Measurements from ENCODE around the gene ZSWIM7. TPM values are rescaled to one million over a fixed set of nuclear protein-coding genes. Genes with fewer than 3 reads are reported as not detected.
A peak's percentile ranks its signal among the peaks of the same experiment; 100 is the strongest.

Gene ZSWIM7
- total RNA-seq, 1 experiment from 2014 or later = 41.3 TPM

DNA sequence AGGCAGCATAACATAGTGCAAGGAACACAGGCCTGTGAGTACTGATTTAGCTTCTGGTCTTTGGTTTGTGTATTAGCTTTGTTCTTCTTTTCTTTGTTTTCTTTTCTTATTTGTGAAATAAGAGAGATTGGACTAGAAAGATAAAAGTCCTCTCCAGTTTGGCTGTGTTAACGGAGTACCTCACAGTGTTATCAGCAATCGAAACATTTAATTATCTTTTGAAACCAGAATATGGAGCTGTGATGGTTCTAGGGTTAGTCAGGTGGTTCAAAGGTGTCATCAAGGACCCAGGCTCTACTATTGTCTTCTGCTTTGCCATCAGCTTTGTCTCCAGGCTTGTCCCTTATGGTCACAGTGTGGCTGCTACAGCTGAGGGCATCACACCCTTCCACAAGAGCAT is 29.0 kb downstream of the ZSWIM7 start:
- no peak overlapping the region for H3K4me3 Mint-ChIP-seq
- no peaks in the 10 kb centered on the region for H3K27me3 Mint-ChIP-seq (ENCODE audit: low read depth)
- ChIA-PET CTCF (interaction anchor here (0.6 to 2.2 kb wide), 2 partner anchors 26 to 28 kb away, joined by 3 to 7 read pairs; partner anchors contain the start of gene ADORA2B), POLR2A (no interaction called here)
- no peak overlapping the region for H3K27ac Mint-ChIP-seq
- H3K4me1 Mint-ChIP-seq = peaks cover 56% of the 10 kb centered on the region
- H3K36me3 Mint-ChIP-seq = peaks cover 14% of the 10 kb centered on the region
- no peak for DNase-seq (ENCODE audit: low spot score)
- H3K9me3 Mint-ChIP-seq = no peaks in the 10 kb centered on the region
- ATAC-seq = no peak
- TF ChIP-seq, protein P1, sequence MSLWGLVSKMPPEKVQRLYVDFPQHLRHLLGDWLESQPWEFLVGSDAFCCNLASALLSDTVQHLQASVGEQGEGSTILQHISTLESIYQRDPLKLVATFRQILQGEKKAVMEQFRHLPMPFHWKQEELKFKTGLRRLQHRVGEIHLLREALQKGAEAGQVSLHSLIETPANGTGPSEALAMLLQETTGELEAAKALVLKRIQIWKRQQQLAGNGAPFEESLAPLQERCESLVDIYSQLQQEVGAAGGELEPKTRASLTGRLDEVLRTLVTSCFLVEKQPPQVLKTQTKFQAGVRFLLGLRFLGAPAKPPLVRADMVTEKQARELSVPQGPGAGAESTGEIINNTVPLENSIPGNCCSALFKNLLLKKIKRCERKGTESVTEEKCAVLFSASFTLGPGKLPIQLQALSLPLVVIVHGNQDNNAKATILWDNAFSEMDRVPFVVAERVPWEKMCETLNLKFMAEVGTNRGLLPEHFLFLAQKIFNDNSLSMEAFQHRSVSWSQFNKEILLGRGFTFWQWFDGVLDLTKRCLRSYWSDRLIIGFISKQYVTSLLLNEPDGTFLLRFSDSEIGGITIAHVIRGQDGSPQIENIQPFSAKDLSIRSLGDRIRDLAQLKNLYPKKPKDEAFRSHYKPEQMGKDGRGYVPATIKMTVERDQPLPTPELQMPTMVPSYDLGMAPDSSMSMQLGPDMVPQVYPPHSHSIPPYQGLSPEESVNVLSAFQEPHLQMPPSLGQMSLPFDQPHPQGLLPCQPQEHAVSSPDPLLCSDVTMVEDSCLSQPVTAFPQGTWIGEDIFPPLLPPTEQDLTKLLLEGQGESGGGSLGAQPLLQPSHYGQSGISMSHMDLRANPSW (CRISPR knock-in tag; conservative IDR thresholded peaks at IDR 0.05; ENCODE audit: low read depth) = no peak
- TF ChIP-seq SOX15 (CRISPR knock-in tag; IDR thresholded peaks at IDR 0.05) = no peak
- no peak for TF ChIP-seq ZNF423 (CRISPR knock-in tag; IDR thresholded peaks at IDR 0.05)

DNA sequence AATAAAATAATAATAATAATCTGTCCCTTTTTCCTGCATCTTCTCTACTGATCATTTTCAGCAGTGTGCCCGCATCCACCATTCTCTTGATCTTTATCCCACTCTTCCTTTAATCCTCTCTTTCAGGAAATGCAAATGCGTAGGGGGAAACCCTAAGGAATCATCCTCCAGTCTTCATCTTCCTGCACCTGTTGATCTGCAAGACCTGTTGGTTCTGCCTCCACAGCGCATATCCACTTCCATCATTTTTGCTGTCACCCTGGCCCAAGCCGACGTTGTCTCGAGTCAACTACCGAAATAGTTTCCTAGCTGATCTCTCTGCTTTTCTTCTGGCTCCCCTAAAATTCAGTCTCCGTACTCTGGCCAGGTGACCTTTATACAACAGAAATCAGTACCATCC is 30.0 kb downstream of the ZSWIM7 start:
- Mint-ChIP-seq H3K4me3 (no peak overlapping the region), H3K36me3 (peaks cover 5% of the 10 kb centered on the region; the same call in 1 of the 2 replicates), H3K27me3 (ENCODE audit: low read depth) (no peaks in the 10 kb centered on the region), H3K9me3 (no peaks in the 10 kb centered on the region), H3K27ac (peak overlapping the region; percentile 3; the same call in 1 of the 2 replicates), H3K4me1 (peaks cover 64% of the 10 kb centered on the region)
- ChIA-PET CTCF (no interaction called here), POLR2A (no interaction called here)
- DNase-seq (ENCODE audit: low spot score) (no peak), ATAC-seq (no peak)
- no peak for TF ChIP-seq FOXK1 (CRISPR knock-in tag; IDR thresholded peaks at IDR 0.05)
- no peak for TF ChIP-seq MYBL2 (CRISPR knock-in tag; IDR thresholded peaks at IDR 0.05)
- TF ChIP-seq, protein P2, sequence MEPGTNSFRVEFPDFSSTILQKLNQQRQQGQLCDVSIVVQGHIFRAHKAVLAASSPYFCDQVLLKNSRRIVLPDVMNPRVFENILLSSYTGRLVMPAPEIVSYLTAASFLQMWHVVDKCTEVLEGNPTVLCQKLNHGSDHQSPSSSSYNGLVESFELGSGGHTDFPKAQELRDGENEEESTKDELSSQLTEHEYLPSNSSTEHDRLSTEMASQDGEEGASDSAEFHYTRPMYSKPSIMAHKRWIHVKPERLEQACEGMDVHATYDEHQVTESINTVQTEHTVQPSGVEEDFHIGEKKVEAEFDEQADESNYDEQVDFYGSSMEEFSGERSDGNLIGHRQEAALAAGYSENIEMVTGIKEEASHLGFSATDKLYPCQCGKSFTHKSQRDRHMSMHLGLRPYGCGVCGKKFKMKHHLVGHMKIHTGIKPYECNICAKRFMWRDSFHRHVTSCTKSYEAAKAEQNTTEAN (CRISPR knock-in tag; IDR thresholded peaks at IDR 0.05) = no peak
- TF ChIP-seq, protein P3, sequence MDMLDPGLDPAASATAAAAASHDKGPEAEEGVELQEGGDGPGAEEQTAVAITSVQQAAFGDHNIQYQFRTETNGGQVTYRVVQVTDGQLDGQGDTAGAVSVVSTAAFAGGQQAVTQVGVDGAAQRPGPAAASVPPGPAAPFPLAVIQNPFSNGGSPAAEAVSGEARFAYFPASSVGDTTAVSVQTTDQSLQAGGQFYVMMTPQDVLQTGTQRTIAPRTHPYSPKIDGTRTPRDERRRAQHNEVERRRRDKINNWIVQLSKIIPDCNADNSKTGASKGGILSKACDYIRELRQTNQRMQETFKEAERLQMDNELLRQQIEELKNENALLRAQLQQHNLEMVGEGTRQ (CRISPR knock-in tag; IDR thresholded peaks at IDR 0.05) = no peak
- TF ChIP-seq, protein P4, sequence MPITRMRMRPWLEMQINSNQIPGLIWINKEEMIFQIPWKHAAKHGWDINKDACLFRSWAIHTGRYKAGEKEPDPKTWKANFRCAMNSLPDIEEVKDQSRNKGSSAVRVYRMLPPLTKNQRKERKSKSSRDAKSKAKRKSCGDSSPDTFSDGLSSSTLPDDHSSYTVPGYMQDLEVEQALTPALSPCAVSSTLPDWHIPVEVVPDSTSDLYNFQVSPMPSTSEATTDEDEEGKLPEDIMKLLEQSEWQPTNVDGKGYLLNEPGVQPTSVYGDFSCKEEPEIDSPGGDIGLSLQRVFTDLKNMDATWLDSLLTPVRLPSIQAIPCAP (CRISPR knock-in tag; IDR thresholded peaks at IDR 0.05) = no peak
- TF ChIP-seq, protein P5, sequence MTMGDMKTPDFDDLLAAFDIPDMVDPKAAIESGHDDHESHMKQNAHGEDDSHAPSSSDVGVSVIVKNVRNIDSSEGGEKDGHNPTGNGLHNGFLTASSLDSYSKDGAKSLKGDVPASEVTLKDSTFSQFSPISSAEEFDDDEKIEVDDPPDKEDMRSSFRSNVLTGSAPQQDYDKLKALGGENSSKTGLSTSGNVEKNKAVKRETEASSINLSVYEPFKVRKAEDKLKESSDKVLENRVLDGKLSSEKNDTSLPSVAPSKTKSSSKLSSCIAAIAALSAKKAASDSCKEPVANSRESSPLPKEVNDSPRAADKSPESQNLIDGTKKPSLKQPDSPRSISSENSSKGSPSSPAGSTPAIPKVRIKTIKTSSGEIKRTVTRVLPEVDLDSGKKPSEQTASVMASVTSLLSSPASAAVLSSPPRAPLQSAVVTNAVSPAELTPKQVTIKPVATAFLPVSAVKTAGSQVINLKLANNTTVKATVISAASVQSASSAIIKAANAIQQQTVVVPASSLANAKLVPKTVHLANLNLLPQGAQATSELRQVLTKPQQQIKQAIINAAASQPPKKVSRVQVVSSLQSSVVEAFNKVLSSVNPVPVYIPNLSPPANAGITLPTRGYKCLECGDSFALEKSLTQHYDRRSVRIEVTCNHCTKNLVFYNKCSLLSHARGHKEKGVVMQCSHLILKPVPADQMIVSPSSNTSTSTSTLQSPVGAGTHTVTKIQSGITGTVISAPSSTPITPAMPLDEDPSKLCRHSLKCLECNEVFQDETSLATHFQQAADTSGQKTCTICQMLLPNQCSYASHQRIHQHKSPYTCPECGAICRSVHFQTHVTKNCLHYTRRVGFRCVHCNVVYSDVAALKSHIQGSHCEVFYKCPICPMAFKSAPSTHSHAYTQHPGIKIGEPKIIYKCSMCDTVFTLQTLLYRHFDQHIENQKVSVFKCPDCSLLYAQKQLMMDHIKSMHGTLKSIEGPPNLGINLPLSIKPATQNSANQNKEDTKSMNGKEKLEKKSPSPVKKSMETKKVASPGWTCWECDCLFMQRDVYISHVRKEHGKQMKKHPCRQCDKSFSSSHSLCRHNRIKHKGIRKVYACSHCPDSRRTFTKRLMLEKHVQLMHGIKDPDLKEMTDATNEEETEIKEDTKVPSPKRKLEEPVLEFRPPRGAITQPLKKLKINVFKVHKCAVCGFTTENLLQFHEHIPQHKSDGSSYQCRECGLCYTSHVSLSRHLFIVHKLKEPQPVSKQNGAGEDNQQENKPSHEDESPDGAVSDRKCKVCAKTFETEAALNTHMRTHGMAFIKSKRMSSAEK (CRISPR knock-in tag; IDR thresholded peaks at IDR 0.05; ENCODE audit: borderline replicate concordance) = no peak
- TF ChIP-seq TCF7 (CRISPR knock-in tag; IDR thresholded peaks at IDR 0.05; ENCODE audit: low read depth) = no peak
- TF ChIP-seq, protein P1 (CRISPR knock-in tag; conservative IDR thresholded peaks at IDR 0.05; ENCODE audit: low read depth) = no peak
- TF ChIP-seq SMAD4 (CRISPR knock-in tag; IDR thresholded peaks at IDR 0.05) = no peak
- no peak for TF ChIP-seq TEAD4 (CRISPR knock-in tag; IDR thresholded peaks at IDR 0.05)
- TF ChIP-seq NFYB (CRISPR knock-in tag; conservative IDR thresholded peaks at IDR 0.05; ENCODE audit: low read depth) = no peak
- TF ChIP-seq ZNF396 (CRISPR knock-in tag; IDR thresholded peaks at IDR 0.05; ENCODE audit: borderline replicate concordance) = no peak
- TF ChIP-seq ZNF121 (CRISPR knock-in tag; IDR thresholded peaks at IDR 0.05) = no peak

Measured in WTC11 (cell line).